GM19467 (cell line): Measurements from ENCODE around the gene PPIB.

Experiments used
- ATAC-seq: cut with Tn5 transposase; IDR thresholded peaks from one replicate; pipeline ENCODE4 v1.9.1; 2021; ENCODE audit warnings: mild to moderate bottlenecking, moderate library complexity; ENCODE audit not compliant: unreplicated experiment

Gene PPIB

GRCh38 chr15:64158363-64159134 lies 4.3 kb downstream of the PPIB start:
- ATAC-seq = no peak

DNA sequence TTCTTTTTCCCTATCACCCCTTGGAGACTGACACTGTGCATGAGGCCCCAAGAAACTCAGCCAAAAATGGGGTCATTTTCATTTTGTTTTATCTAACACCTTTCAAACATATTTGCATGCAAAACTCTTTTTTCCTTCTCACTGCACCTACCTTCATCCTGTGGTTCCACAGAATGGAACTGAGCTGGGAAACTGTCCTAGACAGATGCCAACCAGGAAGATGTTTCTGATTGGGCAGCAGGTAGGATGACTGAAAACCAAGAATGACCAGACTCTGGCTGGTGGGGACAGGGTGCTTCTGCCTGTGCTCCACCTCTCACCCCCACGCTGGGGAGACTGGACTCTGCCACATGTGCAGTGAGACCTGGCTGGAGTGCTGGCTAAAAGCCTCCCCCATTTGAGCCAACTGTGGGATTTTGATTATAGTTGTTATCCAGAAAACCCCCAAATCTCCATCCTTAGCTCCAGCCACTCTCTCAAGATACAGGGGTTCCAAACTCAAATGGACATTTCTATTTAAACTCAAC lies 5.2 kb downstream of the PPIB start:
- no peak for ATAC-seq

- no peak for ATAC-seq
Observed at GRCh38 chr15:64156652-64157331, 6.0 kb downstream of the PPIB start.

- no peak for ATAC-seq
Observed at GRCh38 chr15:64155802-64156651, 6.8 kb downstream of the PPIB start.

DNA sequence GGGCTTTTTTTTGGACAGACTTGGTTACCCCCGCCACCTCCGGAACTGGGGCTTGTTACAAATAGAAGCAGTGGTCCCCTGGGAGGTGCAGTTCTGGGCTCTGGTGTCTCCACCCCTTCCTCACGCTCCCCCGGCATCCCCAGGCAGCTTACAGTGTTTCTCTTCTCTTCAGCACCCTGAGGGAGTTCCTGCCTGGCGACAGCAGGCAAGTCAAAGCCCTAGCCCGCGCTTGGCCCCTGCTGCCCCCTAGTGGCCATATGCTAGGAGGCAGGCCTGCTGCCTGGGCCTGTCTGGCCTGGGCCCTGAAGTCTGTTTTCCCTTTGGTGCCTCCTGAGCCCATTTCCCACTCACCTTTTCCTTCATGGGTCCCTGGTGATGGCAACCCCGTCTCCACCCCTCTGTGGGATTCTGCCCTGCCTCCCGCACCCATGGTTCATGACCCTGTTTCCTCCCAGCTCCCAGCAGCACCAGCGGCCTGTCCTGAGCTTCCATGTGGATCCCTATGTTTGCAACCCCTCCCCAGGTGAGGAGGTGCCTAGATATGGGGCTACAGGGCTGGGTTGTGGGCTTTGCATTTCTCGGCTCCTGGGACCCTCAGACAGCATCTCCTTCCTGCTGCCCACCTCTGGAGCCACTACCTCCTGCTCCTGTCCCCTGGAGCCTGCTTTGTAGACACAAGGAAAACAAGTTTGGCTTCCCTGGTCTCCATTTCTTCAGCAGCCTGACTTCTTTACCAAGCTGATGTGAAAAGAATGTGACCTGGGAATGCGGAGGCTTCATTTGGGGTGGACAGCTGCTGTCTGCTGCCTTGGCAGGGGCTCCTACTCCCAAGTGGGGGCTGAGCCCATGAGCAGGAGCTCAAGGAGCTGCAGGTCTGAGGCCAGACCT lies 9.1 kb downstream of the PPIB start:
- ATAC-seq = peak; percentile 63

GRCh38 chr15:64152507-64153387 lies 10.1 kb downstream of the PPIB start:
- no peak for ATAC-seq

DNA sequence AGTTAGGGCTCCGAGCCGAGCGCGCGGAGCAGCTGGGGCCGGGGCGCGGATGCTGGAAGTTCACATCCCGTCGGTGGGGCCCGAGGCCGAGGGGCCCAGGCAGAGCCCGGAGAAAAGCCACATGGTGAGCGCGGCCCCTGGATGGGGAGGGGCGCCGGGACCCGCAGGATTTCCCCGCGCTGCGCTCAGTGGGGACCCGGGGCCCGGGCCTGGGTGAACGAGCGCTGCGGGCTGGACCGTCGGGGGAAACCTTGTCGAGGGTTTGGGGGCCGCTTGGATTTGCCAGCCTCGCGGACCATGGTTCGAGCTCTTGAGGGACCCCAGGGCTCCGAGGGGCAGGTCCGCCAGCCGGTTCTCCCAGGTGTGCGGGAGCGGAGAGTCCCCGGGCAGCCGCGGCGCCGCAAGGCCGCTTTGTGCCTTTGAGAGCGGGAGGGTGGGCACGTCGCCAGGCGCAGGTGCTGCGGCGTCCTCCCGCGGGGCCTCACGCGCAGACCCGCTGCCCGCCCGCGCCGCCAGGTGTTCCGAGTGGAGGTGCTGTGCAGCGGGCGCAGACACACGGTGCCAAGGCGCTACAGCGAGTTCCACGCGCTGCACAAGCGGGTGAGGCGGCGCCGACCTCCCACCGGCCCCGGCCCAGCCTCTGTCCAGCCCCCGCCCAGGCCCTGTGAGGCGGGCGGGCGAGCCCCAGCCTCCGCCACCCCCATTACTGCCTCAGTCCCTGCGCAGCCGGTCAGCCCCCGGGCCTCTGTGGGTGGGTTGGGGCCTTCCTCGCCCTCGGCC lies 10.9 kb downstream of the PPIB start, which contains the start of gene SNX22:
Gene SNX22, plus strand, starts transcription at position 5 of the 780 bp plus-strand sequence. Its CDS starts 45 bp downstream, at position 50.
- no peak for ATAC-seq

GRCh38 chr15:64149893-64150578 lies 12.8 kb downstream of the PPIB start:
- ATAC-seq = no peak

GRCh38 chr15:64149424-64149823 lies 13.4 kb downstream of the PPIB start:
- ATAC-seq = no peak

- no peak for ATAC-seq
Observed at GRCh38 chr15:64148581-64148980, 14.2 kb downstream of the PPIB start.

- no peak for ATAC-seq
Observed at GRCh38 chr15:64148168-64148567, 14.7 kb downstream of the PPIB start.

GRCh38 chr15:64146885-64147681 lies 15.7 kb downstream of the PPIB start:
- ATAC-seq = no peak

- ATAC-seq = no peak
Observed at GRCh38 chr15:64146520-64146884, 16.3 kb downstream of the PPIB start.

- no peak for ATAC-seq
Observed at GRCh38 chr15:64146041-64146440, 16.8 kb downstream of the PPIB start.

- ATAC-seq = peak; percentile 59
Observed at GRCh38 chr15:64144565-64145281, 18.1 kb downstream of the PPIB start.

DNA sequence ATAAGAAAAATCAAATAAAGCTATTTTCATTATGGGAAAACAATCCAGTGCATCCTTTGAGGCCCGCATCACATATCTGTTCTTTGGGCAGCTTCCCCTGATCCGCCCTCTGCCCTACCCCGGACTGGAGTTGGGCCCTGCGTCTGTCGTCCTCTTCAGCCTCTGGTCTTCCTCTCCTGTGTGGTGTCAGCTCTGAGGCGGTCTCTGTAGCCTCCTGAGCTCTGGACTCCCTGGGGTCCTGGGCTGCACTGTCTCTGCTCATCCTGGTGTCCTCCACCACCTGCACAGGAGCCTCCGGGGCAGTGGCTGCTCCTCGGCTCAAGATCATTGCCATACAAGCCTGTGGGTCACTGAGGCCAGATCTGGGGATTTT lies 18.6 kb downstream of the PPIB start:
- ATAC-seq = no peak

DNA sequence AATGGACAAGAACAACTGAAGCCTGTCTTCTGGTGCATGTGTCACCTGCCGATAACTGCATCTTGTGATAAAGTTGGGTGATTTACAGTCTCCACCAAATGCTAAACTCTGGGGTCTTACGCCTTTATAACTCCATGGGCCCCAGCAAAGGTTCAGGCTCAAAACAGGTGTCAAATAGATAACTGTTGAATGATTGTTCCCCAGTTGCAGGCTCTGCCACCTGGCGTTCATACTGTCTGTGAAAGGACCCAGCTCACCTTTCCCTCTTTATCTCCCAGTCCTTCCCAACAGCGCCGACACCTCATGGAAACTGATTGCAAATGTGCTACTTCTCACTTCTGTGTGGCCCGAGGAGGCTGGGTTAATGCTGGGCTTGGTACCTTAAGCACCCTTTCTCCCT lies 19.5 kb downstream of the PPIB start:
- ATAC-seq = no peak
